Activated CD8-positive, alpha-beta T cell treated with anti-CD3 and anti-CD28 coated beads for 36 hours (primary cell): ENCODE measurements around the gene TIAM2. TPM values are rescaled to one million over a fixed set of nuclear protein-coding genes. Genes with fewer than 3 reads are reported as not detected.
"Not testable (repeated sequence)": the region's sequence is repeated elsewhere in the genome, so short reads cannot be mapped to it uniquely, and the experiment has no call there.

Source experiments
- ATAC-seq: fragments of 200-7000 bp; cut with Tn5 transposase; one replicate; pipeline ENCODE4 v1.10.0; 2021; ENCODE audit warnings: mild to moderate bottlenecking, moderate library complexity
- CTCF ChIA-PET: fragments of 350-600 bp; sonication (Branson Sonifier 250); formaldehyde crosslinking; loops from one replicate; lab custom pipeline; 2021; ENCODE audit warnings: antibody characterized with exemption; lab: Charles Lee
- POLR2A ChIA-PET: fragments of 350-600 bp; sonication (Branson Sonifier 250); formaldehyde crosslinking; loops from one replicate; lab custom pipeline; 2021; ENCODE audit warnings: antibody characterized with exemption; lab: Charles Lee
- DNase-seq: peaks from one replicate; pipeline ENCODE4 v3.0.0-alpha.2; 2020
- H3K27ac Mint-ChIP-seq: one replicate; pipeline ENCODE4 v1.8.0; 2021; ENCODE audit warnings: mild to moderate bottlenecking, mixed read lengths
- H3K27me3 Mint-ChIP-seq: one replicate; pipeline ENCODE4 v1.8.0; 2021; ENCODE audit warnings: mixed read lengths
- H3K36me3 Mint-ChIP-seq: one replicate; pipeline ENCODE4 v1.8.0; 2021; ENCODE audit warnings: low read depth, mixed read lengths
- H3K4me1 Mint-ChIP-seq: one replicate; pipeline ENCODE4 v1.8.0; 2021; ENCODE audit warnings: low read depth, mixed read lengths
- H3K4me3 Mint-ChIP-seq: one replicate; pipeline ENCODE4 v1.8.0; 2021; ENCODE audit warnings: mild to moderate bottlenecking, moderate library complexity, mixed read lengths
- H3K9me3 Mint-ChIP-seq: one replicate; pipeline ENCODE4 v1.8.0; 2021; ENCODE audit warnings: mixed read lengths
- CTCF ChIP-seq: fragments of 200-600 bp; IDR thresholded peaks from one replicate; pipeline ENCODE4 v1.8.0; 2022; ENCODE audit warnings: antibody characterized with exemption, mild to moderate bottlenecking
- intact Hi-C: fragments of 100-400 bp; cut with micrococcal nuclease; formaldehyde crosslinking; loops from one replicate; pipeline ENCODE4 v1.10.0; 2022
- total RNA-seq, 2 experiments: library from RNA; stranded (reverse); gene quantifications; one replicate each; pipeline ENCODE4 v1.2.3, GENCODE V29; 2021

Gene TIAM2
- total RNA-seq, 2 experiments from 2014 or later, result 5.6 to 7.1 TPM

GRCh38 chr6:154960854-154961530, 34.1 kb upstream of the TIAM2 start:
- intact Hi-C loops, result no loop called here
- DNase-seq, result no peak
- TF ChIP-seq CTCF, result no peak
- Mint-ChIP-seq H3K27me3 (no peaks in the 10 kb centered on the region), H3K4me3 (no peak overlapping the region), H3K9me3 (no peaks in the 10 kb centered on the region), H3K27ac (no peak overlapping the region), H3K4me1 (peaks cover 3% of the 10 kb centered on the region), H3K36me3 (peaks cover 8% of the 10 kb centered on the region)
- no peak for ATAC-seq
- CTCF ChIA-PET, result interaction anchor here (1.5 to 1.7 kb wide), 2 partner anchors 10 to 33 kb away, joined by 3 to 7 read pairs; no protein-coding TSS in a partner anchor
- POLR2A ChIA-PET, result no interaction called here

- intact Hi-C loops, result no loop called here
- CTCF ChIA-PET, result interaction anchor here (1.2 kb wide), 1 partner anchor 21 kb away, joined by 3 read pairs; no protein-coding TSS in a partner anchor
- no peak overlapping the region for H3K4me3 Mint-ChIP-seq
Measured at GRCh38 chr6:154962753-154963152, 32.4 kb upstream of the TIAM2 start.

GRCh38 chr6:154966065-154966770, 28.9 kb upstream of the TIAM2 start:
- H3K4me1 Mint-ChIP-seq, H3K4me3 Mint-ChIP-seq, intact Hi-C loops, H3K27ac Mint-ChIP-seq, DNase-seq, ATAC-seq, H3K27me3 Mint-ChIP-seq, CTCF ChIA-PET, H3K9me3 Mint-ChIP-seq, POLR2A ChIA-PET, H3K36me3 Mint-ChIP-seq: not testable (repeated sequence)

More at GRCh38 chr6:154962753-154963152, 32.4 kb upstream of the TIAM2 start:
- Mint-ChIP-seq H3K27ac (no peak overlapping the region), H3K9me3 (no peaks in the 10 kb centered on the region), H3K27me3 (no peaks in the 10 kb centered on the region), H3K4me1 (peaks cover 3% of the 10 kb centered on the region), H3K36me3 (peaks cover 8% of the 10 kb centered on the region)
- POLR2A ChIA-PET, result no interaction called here
- ATAC-seq (no peak), DNase-seq (no peak)
- no peak for TF ChIP-seq CTCF

- intact Hi-C loops, result no loop called here
- DNase-seq (no peak), ATAC-seq (no peak)
- Mint-ChIP-seq H3K27ac (no peak overlapping the region), H3K4me1 (no peaks in the 10 kb centered on the region), H3K27me3 (no peaks in the 10 kb centered on the region), H3K36me3 (no peaks in the 10 kb centered on the region), H3K4me3 (no peak overlapping the region), H3K9me3 (no peaks in the 10 kb centered on the region)
- TF ChIP-seq CTCF, result no peak
- CTCF ChIA-PET, result interaction anchor here (0.8 kb wide), 1 partner anchor 33 kb away, joined by 3 read pairs; no protein-coding TSS in a partner anchor
- POLR2A ChIA-PET, result no interaction called here
Measured at GRCh38 chr6:154969796-154970195, 25.3 kb upstream of the TIAM2 start.

GRCh38 chr6:154974485-154975149, 20.5 kb upstream of the TIAM2 start:
- TF ChIP-seq CTCF, result no peak
- H3K27ac Mint-ChIP-seq, result no peak overlapping the region
- POLR2A ChIA-PET, result interaction anchor here (0.5 to 1.1 kb wide), 2 partner anchors 17 to 215 kb away, joined by 3 read pairs; no protein-coding TSS in a partner anchor

More at GRCh38 chr6:154974485-154975149, 20.5 kb upstream of the TIAM2 start:
- no peaks in the 10 kb centered on the region for H3K27me3 Mint-ChIP-seq
- intact Hi-C loops, result no loop called here
- no peaks in the 10 kb centered on the region for H3K36me3 Mint-ChIP-seq
- ATAC-seq (no peak), DNase-seq (peak; percentile 25)
- no peaks in the 10 kb centered on the region for H3K9me3 Mint-ChIP-seq
- no peak overlapping the region for H3K4me3 Mint-ChIP-seq
- CTCF ChIA-PET, result interaction anchor here (1.0 kb wide), 1 partner anchor 46 kb away, joined by 3 read pairs; no protein-coding TSS in a partner anchor
- no peaks in the 10 kb centered on the region for H3K4me1 Mint-ChIP-seq
